ENCODE results near the gene ATAD1.

GRCh38 chr10:87804939-87805569 is 13.0 kb downstream of the ATAD1 start:
- TF ChIP-seq CTCF (IDR thresholded peaks at IDR 0.05) (no peak), POLR2A (IDR thresholded peaks at IDR 0.05) (no peak)
